Fibroblast of lung (primary cell): Measurements from ENCODE around the gene TMEM187.

Source experiments
- EZH2 ChIP-seq: IDR thresholded peaks from 2 replicates; pipeline ENCODE4 v1.5.1; 2012; ENCODE audit warnings: low read length, control low read depth, mild to moderate bottlenecking; ENCODE audit errors: missing control alignments
- TF ChIP-seq, protein P1 (sequence below), 2 donors: IDR thresholded peaks in 1 of 2; conservative IDR thresholded peaks in 1 of 2; 1 replicate in 1 of 2; 2 replicates in 1 of 2; pipeline ENCODE4 v1.5.1; 2011 to 2012; ENCODE audit warnings: low read length in 2 of 2, control low read depth in 1 of 2, inconsistent platforms in 1 of 2, low read depth in 1 of 2, mild to moderate bottlenecking in 1 of 2

DNA sequence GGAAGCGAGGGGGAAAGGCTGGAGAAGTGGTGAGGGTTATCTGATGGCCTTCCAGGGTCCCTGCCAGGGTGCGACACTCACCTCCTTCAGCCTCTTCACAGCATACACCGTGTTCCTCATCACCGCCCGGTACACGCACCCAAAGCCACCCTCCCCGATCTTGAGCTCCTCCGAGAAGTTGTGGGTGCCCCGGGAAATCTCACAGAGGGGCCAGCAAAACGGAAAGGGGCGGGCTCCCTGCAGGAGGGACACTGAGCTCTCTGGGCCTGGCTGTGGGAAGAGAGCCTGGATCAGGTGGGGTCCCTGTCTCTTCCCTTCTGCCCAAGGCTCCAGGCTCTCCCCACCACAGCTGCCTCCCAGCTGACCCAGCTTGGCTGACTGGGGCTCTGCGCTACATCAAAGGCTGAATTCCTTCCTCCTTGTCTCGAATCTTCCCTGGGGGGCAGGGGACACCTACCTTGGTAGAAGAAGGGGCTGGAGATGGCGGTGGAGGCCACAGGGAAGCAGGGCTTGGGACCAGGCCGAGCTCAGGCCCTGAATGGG lies 46.0 kb downstream of the TMEM187 start:
- TF ChIP-seq, protein P1, sequence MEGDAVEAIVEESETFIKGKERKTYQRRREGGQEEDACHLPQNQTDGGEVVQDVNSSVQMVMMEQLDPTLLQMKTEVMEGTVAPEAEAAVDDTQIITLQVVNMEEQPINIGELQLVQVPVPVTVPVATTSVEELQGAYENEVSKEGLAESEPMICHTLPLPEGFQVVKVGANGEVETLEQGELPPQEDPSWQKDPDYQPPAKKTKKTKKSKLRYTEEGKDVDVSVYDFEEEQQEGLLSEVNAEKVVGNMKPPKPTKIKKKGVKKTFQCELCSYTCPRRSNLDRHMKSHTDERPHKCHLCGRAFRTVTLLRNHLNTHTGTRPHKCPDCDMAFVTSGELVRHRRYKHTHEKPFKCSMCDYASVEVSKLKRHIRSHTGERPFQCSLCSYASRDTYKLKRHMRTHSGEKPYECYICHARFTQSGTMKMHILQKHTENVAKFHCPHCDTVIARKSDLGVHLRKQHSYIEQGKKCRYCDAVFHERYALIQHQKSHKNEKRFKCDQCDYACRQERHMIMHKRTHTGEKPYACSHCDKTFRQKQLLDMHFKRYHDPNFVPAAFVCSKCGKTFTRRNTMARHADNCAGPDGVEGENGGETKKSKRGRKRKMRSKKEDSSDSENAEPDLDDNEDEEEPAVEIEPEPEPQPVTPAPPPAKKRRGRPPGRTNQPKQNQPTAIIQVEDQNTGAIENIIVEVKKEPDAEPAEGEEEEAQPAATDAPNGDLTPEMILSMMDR (conservative IDR thresholded peaks at IDR 0.05 in 1 of 2, IDR thresholded peaks at IDR 0.05 in 1 of 2; ENCODE audit: low read depth in 1 of 2, low read length in 2 of 2), result no peak
- no peak for TF ChIP-seq EZH2
